Measurements from ENCODE around the gene RHOBTB1. TPM values are rescaled to one million over a fixed set of nuclear protein-coding genes. Genes with fewer than 3 reads are reported as not detected.

The RHOBTB1 gene
- total RNA-seq, 6 donors from 2014 or later: 10.4 to 28.3 (median 13.7) TPM

DNA sequence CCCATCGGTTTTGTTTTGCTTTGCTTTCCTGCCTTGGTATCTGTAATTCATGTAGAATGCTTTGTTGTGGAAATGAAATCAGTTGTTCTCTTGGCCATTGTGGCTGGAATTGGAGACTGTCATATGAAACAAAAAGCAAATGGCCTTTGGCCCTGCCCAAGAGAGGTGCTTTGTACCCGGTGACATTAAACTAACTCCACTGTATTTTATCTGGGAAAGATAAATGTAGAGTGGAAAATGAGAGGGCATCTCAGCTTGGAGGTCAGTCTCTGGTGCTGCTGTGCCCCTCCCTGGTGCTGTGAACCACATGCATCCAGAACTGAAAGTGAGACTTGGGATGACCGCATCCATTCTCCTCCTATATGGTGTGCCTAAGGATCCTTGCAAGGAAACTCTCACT lies 90.3 kb downstream of the RHOBTB1 start:
- Histone ChIP-seq H3K27me3 (no peaks in the 10 kb centered on the region), H3K27ac (no peak overlapping the region), H3K4me3 (no peak overlapping the region), H3K36me3 (no peaks in the 10 kb centered on the region), H3K4me1 (peaks cover 0 to 6% (median 1%) of the 10 kb centered on the region in 4 donors), H3K9me3 (peaks cover 0 to 7% (median 0%) of the 10 kb centered on the region in 4 donors)
- TF ChIP-seq POLR2A (IDR thresholded peaks at IDR 0.05) (no peak), POLR2AphosphoS5 (IDR thresholded peaks at IDR 0.05) (no peak), EP300 (IDR thresholded peaks at IDR 0.05) (no peak)
- TF ChIP-seq, protein P1, sequence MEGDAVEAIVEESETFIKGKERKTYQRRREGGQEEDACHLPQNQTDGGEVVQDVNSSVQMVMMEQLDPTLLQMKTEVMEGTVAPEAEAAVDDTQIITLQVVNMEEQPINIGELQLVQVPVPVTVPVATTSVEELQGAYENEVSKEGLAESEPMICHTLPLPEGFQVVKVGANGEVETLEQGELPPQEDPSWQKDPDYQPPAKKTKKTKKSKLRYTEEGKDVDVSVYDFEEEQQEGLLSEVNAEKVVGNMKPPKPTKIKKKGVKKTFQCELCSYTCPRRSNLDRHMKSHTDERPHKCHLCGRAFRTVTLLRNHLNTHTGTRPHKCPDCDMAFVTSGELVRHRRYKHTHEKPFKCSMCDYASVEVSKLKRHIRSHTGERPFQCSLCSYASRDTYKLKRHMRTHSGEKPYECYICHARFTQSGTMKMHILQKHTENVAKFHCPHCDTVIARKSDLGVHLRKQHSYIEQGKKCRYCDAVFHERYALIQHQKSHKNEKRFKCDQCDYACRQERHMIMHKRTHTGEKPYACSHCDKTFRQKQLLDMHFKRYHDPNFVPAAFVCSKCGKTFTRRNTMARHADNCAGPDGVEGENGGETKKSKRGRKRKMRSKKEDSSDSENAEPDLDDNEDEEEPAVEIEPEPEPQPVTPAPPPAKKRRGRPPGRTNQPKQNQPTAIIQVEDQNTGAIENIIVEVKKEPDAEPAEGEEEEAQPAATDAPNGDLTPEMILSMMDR (IDR thresholded peaks at IDR 0.05): no peak
- DNase-seq (no peak), ATAC-seq (ENCODE audit: low FRiP score in 2 of 2) (no peak)
- WGBS, 2 donors: 87% methylated on average over 3 of the region's 3 CpGs

DNA sequence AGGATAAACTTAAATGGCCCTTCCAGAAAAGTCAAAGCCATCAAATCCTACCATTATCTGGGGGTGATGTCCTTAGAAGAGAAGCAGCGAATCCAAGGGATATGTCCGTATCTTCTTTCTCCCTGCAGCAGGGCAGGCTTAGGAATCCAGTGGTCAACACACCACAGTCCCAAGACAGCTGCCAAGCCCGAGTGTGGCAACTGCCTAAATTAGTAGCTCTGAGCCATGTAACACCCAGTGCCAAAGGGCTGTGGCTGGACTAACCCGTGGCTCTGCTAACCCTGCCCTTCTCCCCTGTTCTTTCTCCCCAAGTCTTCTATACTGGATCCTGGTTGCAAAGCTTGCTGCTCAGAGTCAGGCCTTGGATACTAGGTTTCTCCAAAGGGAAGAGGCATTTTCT lies 90.9 kb downstream of the RHOBTB1 start:
- WGBS, 2 donors: 84 to 88% methylated on average over 4 of the region's 4 CpGs
- ATAC-seq (ENCODE audit: low FRiP score in 2 of 2) (no peak), DNase-seq (no peak)
- TF ChIP-seq EP300 (IDR thresholded peaks at IDR 0.05) (no peak), POLR2AphosphoS5 (IDR thresholded peaks at IDR 0.05) (no peak), POLR2A (IDR thresholded peaks at IDR 0.05) (no peak)
- TF ChIP-seq, protein P1 (IDR thresholded peaks at IDR 0.05): no peak
- H3K4me1 ChIP-seq: peaks cover 3 to 11% (median 7%) of the 10 kb centered on the region in 4 donors
- no peak overlapping the region for H3K27ac ChIP-seq
- H3K4me3 ChIP-seq: no peak overlapping the region
- no peaks in the 10 kb centered on the region for H3K27me3 ChIP-seq
- no peaks in the 10 kb centered on the region for H3K36me3 ChIP-seq
- peaks cover 0 to 7% (median 0%) of the 10 kb centered on the region in 4 donors for H3K9me3 ChIP-seq

DNA sequence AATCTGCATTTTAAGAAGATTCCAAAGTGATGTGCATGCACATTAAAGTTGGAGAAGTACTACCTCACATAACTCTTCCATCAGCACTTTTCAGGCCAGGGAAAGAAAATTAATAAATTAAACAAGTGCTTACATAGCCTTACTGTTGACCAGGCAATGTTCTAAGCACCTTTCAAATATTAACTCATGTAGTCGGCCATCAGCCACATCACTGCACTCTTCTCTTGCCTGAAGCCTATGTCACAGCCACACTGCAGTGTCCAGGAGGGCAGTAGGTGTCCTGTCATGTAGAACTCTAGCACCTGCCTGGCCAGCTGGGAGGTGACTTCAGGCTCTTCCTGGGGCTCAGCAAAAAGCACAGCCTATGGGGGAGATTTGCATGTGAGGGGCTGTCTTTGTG lies 94.2 kb downstream of the RHOBTB1 start:
- no peak overlapping the region for H3K27ac ChIP-seq
- DNase-seq (no peak), ATAC-seq (ENCODE audit: low FRiP score in 2 of 2) (no peak)
- H3K4me1 ChIP-seq: peaks cover 6 to 34% (median 10%) of the 10 kb centered on the region in 4 donors
- H3K27me3 ChIP-seq: no peaks in the 10 kb centered on the region
- no peaks in the 10 kb centered on the region for H3K9me3 ChIP-seq
- no peaks in the 10 kb centered on the region for H3K36me3 ChIP-seq
- no peak overlapping the region for H3K4me3 ChIP-seq
- TF ChIP-seq POLR2AphosphoS5 (IDR thresholded peaks at IDR 0.05): no peak
- no peak for TF ChIP-seq POLR2A (IDR thresholded peaks at IDR 0.05)
- no peak for TF ChIP-seq EP300 (IDR thresholded peaks at IDR 0.05)
- TF ChIP-seq, protein P1 (IDR thresholded peaks at IDR 0.05): no peak
- 67 to 68% methylated on average over 1 of the region's 1 CpG for WGBS, 2 donors

DNA sequence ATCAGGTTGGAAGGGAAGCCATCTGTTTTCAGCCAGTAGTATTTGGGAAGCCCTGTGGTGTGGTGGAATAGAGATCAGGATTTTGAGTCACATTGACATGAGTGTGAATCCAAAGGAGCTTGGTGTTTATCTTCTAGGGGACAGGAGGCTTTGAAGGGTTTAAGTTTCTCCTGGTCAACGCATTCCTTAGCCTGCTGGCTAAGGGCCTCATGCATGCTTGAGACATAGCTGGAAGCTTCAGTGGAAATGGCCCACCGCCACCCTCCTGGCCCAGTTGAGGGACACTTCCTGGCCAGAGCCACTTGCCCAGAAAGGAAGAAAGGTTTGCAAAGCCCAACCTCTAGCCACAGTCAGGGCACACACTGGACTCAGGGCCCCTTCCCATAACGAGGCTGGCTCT lies 94.8 kb downstream of the RHOBTB1 start:
- 42 to 74% methylated on average over 2 to 3 of the region's 3 CpGs for WGBS, 2 donors
- H3K9me3 ChIP-seq: no peaks in the 10 kb centered on the region
- no peak for ATAC-seq (ENCODE audit: low FRiP score in 2 of 2)
- no peak overlapping the region for H3K27ac ChIP-seq
- H3K4me3 ChIP-seq: no peak overlapping the region
- no peaks in the 10 kb centered on the region for H3K27me3 ChIP-seq
- peaks cover 6 to 34% (median 10%) of the 10 kb centered on the region in 4 donors for H3K4me1 ChIP-seq
- no peak for TF ChIP-seq POLR2AphosphoS5 (IDR thresholded peaks at IDR 0.05)
- no peak for TF ChIP-seq POLR2A (IDR thresholded peaks at IDR 0.05)
- no peaks in the 10 kb centered on the region for H3K36me3 ChIP-seq
- no peak for DNase-seq

DNA sequence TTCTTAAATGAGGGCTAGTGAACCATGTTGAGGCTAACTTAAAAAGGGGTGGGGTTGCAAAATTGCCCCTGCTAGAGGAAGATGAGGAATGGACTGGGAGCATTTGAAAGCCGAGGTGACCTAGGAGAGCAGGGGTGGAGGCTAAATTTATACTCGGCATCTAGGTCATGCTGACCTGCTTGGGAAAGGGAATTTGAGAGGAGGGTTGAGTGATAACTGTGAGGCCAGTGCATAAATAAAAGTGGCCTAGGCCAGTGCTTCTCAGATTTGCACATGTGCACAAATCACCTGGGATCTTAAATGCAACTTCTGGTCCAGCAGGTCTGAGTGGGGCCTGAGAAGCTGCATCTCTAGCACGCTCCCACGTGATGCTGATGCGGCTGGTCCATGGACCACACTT lies 95.3 kb downstream of the RHOBTB1 start:
- H3K27ac ChIP-seq: no peak overlapping the region
- ATAC-seq (ENCODE audit: low FRiP score in 2 of 2): no peak
- WGBS, 2 donors: 74 to 87% methylated on average over 5 of the region's 5 CpGs

More for the DNA sequence above, 95.3 kb downstream of the RHOBTB1 start:
- no peaks in the 10 kb centered on the region for H3K9me3 ChIP-seq
- no peaks in the 10 kb centered on the region for H3K36me3 ChIP-seq
- H3K4me3 ChIP-seq: no peak overlapping the region
- DNase-seq: no peak
- peaks cover 6 to 34% (median 10%) of the 10 kb centered on the region in 4 donors for H3K4me1 ChIP-seq
- H3K27me3 ChIP-seq: no peaks in the 10 kb centered on the region
- TF ChIP-seq POLR2A (IDR thresholded peaks at IDR 0.05): no peak
- TF ChIP-seq POLR2AphosphoS5 (IDR thresholded peaks at IDR 0.05): no peak
- TF ChIP-seq, protein P1 (IDR thresholded peaks at IDR 0.05): no peak
- TF ChIP-seq EP300 (IDR thresholded peaks at IDR 0.05): no peak

Measured in upper lobe of left lung (tissue), 6 donors.